Testis (tissue), 3 donors: ENCODE data around the gene DGKH. TPM values are rescaled to one million over a fixed set of nuclear protein-coding genes. Genes with fewer than 3 reads are reported as not detected.

ENCODE experiments used
- DNase-seq: peaks from one replicate; pipeline ENCODE4 v3.0.0-alpha.2; 2019
- H3K27ac ChIP-seq, 2 donors: fragments of 200-600 bp; sonication (generic); one replicate each; pipeline ENCODE4 v1.5.1; 2019
- H3K27me3 ChIP-seq: fragments of 200-600 bp; sonication (generic); one replicate; pipeline ENCODE4 v1.5.1; 2019
- H3K36me3 ChIP-seq: fragments of 200-600 bp; sonication (generic); one replicate; pipeline ENCODE4 v1.5.1; 2017; ENCODE audit warnings: low read depth; ENCODE audit errors: missing control alignments
- H3K4me1 ChIP-seq: fragments of 200-600 bp; sonication (generic); one replicate; pipeline ENCODE4 v1.5.1; 2019
- H3K4me3 ChIP-seq, 2 donors: fragments of 200-600 bp; sonication (generic); one replicate each; pipeline ENCODE4 v1.5.1; 2017 to 2019
- H3K9me3 ChIP-seq: fragments of 200-600 bp; sonication (generic); one replicate; pipeline ENCODE4 v1.5.1; 2017
- CTCF ChIP-seq, 3 experiments: fragments of 450-650 bp in 2 of 3; fragments of 200-600 bp in 1 of 3; sonication (generic) in 1 of 3; IDR thresholded peaks; one replicate each; pipeline ENCODE4 v1.5.1; 2016 to 2019; ENCODE audit warnings: antibody characterized with exemption in 3 of 3, mild to moderate bottlenecking in 2 of 3, moderate library complexity in 1 of 3
- POLR2A ChIP-seq: fragments of 450-650 bp; IDR thresholded peaks from one replicate; pipeline ENCODE4 v1.6.1; 2017; ENCODE audit warnings: antibody characterized with exemption, mild to moderate bottlenecking, moderate library complexity
- WGBS, 2 donors: methylation state at CpG; one replicate each; pipeline ENCODE4 v1.1.5; 2018; 5-methylcytosine and 5-hydroxymethylcytosine counted together
- intact Hi-C: fragments of 100-400 bp; cut with DNase I; formaldehyde crosslinking; loops from one replicate; pipeline ENCODE4 v1.15.1; 2023; ENCODE audit warnings: low total_unique reads
- polyA plus RNA-seq: library from polyadenylated mRNA; stranded (reverse); fragments of 350-450 nt; fragmentation: Illumina TruSeq; extraction: RNeasy Lipid Tissue Mini Kit (QIAGEN cat#74804); gene quantifications from one replicate; pipeline ENCODE4 v1.2.3, GENCODE V29; 2014; ENCODE audit warnings: low read depth, low replicate concordance; ENCODE audit not compliant: insufficient read depth
- total RNA-seq, 2 donors: library from RNA; depleted of rRNA; stranded (reverse); fragments of >200 nt; gene quantifications; one replicate each; pipeline ENCODE4 v1.2.3, GENCODE V29; 2016

The DGKH gene
- total and polyA plus RNA-seq, 3 donors from 2014 or later: 6.3 to 11.5 (median 9.8) TPM

GRCh38 chr13:42173789-42174343, 125.4 kb downstream of the DGKH start:
- WGBS, 2 donors: 75 to 90% methylated on average over 4 of the region's 4 CpGs
- TF ChIP-seq CTCF (IDR thresholded peaks at IDR 0.05): no peak
- no peak for TF ChIP-seq POLR2A
- no peak for DNase-seq
- Histone ChIP-seq H3K27ac (no peak overlapping the region), H3K27me3 (no peaks in the 10 kb centered on the region), H3K9me3 (no peaks in the 10 kb centered on the region), H3K4me3 (no peak overlapping the region), H3K36me3 (no peaks in the 10 kb centered on the region), H3K4me1 (peaks cover 6% of the 10 kb centered on the region)
- intact Hi-C loops: no loop called here

GRCh38 chr13:42174344-42175162, 126.1 kb downstream of the DGKH start:
- no peak overlapping the region for H3K4me3 ChIP-seq
- H3K36me3 ChIP-seq: no peaks in the 10 kb centered on the region
- intact Hi-C loops: no loop called here
- H3K4me1 ChIP-seq: peaks cover 6% of the 10 kb centered on the region
- WGBS, 2 donors: 65 to 75% methylated on average over 8 of the region's 8 CpGs
- H3K9me3 ChIP-seq: no peaks in the 10 kb centered on the region
- TF ChIP-seq CTCF (IDR thresholded peaks at IDR 0.05) (no peak), POLR2A (no peak)
- H3K27ac ChIP-seq: no peak overlapping the region
- no peak for DNase-seq
- no peaks in the 10 kb centered on the region for H3K27me3 ChIP-seq

- Histone ChIP-seq H3K27ac (no peak overlapping the region), H3K4me3 (no peak overlapping the region), H3K4me1 (peaks cover 6% of the 10 kb centered on the region), H3K9me3 (no peaks in the 10 kb centered on the region), H3K36me3 (no peaks in the 10 kb centered on the region), H3K27me3 (no peaks in the 10 kb centered on the region)
- no peak for DNase-seq
- intact Hi-C loops: no loop called here
- no peak for TF ChIP-seq CTCF (IDR thresholded peaks at IDR 0.05)
These were observed 127.8 kb downstream of the DGKH start for GRCh38 chr13:42176294-42176693.

GRCh38 chr13:42177189-42177588, 128.7 kb downstream of the DGKH start:
- peaks cover 6% of the 10 kb centered on the region for H3K4me1 ChIP-seq
- WGBS, 2 donors: 70 to 78% methylated on average over 1 of the region's 1 CpG
- no peak for TF ChIP-seq POLR2A
- no peak for TF ChIP-seq CTCF (IDR thresholded peaks at IDR 0.05)
- DNase-seq: no peak
- no peaks in the 10 kb centered on the region for H3K36me3 ChIP-seq
- H3K27me3 ChIP-seq: no peaks in the 10 kb centered on the region
- no peaks in the 10 kb centered on the region for H3K9me3 ChIP-seq
- intact Hi-C loops: no loop called here
- H3K27ac ChIP-seq: no peak overlapping the region
- H3K4me3 ChIP-seq: no peak overlapping the region
